ENCODE data around the gene AGPAT3. TPM values are rescaled to one million over a fixed set of nuclear protein-coding genes. Genes with fewer than 3 reads are reported as not detected.

The AGPAT3 gene
- total RNA-seq, 1 experiment from 2014 or later, result 13.0 TPM

GRCh38 chr21:43913928-43914327 is 48.9 kb downstream of the AGPAT3 start:
- Histone ChIP-seq H4K5ac (ENCODE audit: insufficient read length, low read depth, low read length) (no peak overlapping the region), H2BK15ac (ENCODE audit: low read depth, low read length) (no peak overlapping the region), H3K18ac (ENCODE audit: insufficient read length, low read depth, low read length) (no peak overlapping the region), H3K4me2 (ENCODE audit: insufficient read depth, insufficient read length, low read length) (no peak overlapping the region), H3K27ac (ENCODE audit: insufficient read length, low read depth, low read length) (no peak overlapping the region), H4K20me1 (ENCODE audit: control insufficient read depth, insufficient read depth, insufficient read length) (no peaks in the 10 kb centered on the region), H2BK20ac (ENCODE audit: low read depth, low read length, poor library complexity, severe bottlenecking) (no peak overlapping the region), H3K4ac (ENCODE audit: low read depth, low read length) (no peak overlapping the region), H3K56ac (ENCODE audit: insufficient read length, low read depth, low read length) (no peak overlapping the region), H3K9ac (ENCODE audit: extremely low read depth, insufficient read length, low read length) (no peak overlapping the region), H2BK12ac (ENCODE audit: insufficient read length, low read depth, low read length) (no peak overlapping the region), H3K14ac (ENCODE audit: insufficient read depth, low read length) (no peak overlapping the region), H3K79me2 (ENCODE audit: insufficient read depth, low read length) (no peaks in the 10 kb centered on the region), H2AFZ (ENCODE audit: low read length) (no peak overlapping the region), H4K91ac (ENCODE audit: insufficient read length, low read depth, low read length) (no peak overlapping the region), H2BK120ac (ENCODE audit: low read depth, low read length, poor library complexity, severe bottlenecking) (no peak overlapping the region), H2AK5ac (ENCODE audit: insufficient read length, low read length) (no peak overlapping the region), H3K9me3 (ENCODE audit: control insufficient read depth, low read depth, low read length) (no peaks in the 10 kb centered on the region), H4K8ac (replicated peaks; ENCODE audit: insufficient read length, low read depth, low read length) (no peak overlapping the region), H2BK5ac (ENCODE audit: insufficient read length, low read length) (no peak overlapping the region), H3K23ac (ENCODE audit: insufficient read length, low read depth, low read length) (no peak overlapping the region), H3K23me2 (ENCODE audit: insufficient read length, low read depth, low read length, poor library complexity, severe bottlenecking) (no peaks in the 10 kb centered on the region), H3T11ph (ENCODE audit: low read length) (no peak overlapping the region), H3K4me1 (ENCODE audit: insufficient read depth, low read length) (no peaks in the 10 kb centered on the region), H3K27me3 (ENCODE audit: insufficient read depth, low read length) (no peaks in the 10 kb centered on the region), H3K79me1 (ENCODE audit: insufficient read depth, low read depth, low read length, poor library complexity, severe bottlenecking) (no peaks in the 10 kb centered on the region)
- Mint-ChIP-seq H3K36me3 (ENCODE audit: insufficient read depth in 1 of 3, low read depth in 3 of 3) (peaks cover 0 to 2% (median 0%) of the 10 kb centered on the region in 3 experiments; a peak in 1 of 7 replicates), H3K4me1 (peaks cover 13 to 17% of the 10 kb centered on the region in 2 experiments), H3K27me3 (ENCODE audit: low read depth) (no peaks in the 10 kb centered on the region), H3K4me3 (no peak overlapping the region), H3K9me3 (no peaks in the 10 kb centered on the region), H3K27ac (no peak overlapping the region)
- no CpG with 5 or more reads among the region's 6 CpGs for WGBS (ENCODE audit: extremely low coverage, insufficient read length, low lambda C conversion rate)
- no peak for TF ChIP-seq CTCF (conservative IDR thresholded peaks at IDR 0.05)
- DNase-seq, result no peak
